ENCODE data around the gene SPTLC3.

- TF ChIP-seq CTCF (IDR thresholded peaks at IDR 0.05; ENCODE audit: low read depth, low read length), result no peak
- no peak for TF ChIP-seq EZH2phosphoT487 (IDR thresholded peaks at IDR 0.05; ENCODE audit: low read depth)
Observed at GRCh38 chr20:13082378-13082777, 73.6 kb downstream of the SPTLC3 start.

All from OCI-LY3 (cell line).